ENCODE measurements around the gene MRPS9. TPM values are rescaled to one million over a fixed set of nuclear protein-coding genes. Genes with fewer than 3 reads are reported as not detected.

The MRPS9 gene
- total RNA-seq, 1 experiment from 2014 or later: 49.7 TPM

DNA sequence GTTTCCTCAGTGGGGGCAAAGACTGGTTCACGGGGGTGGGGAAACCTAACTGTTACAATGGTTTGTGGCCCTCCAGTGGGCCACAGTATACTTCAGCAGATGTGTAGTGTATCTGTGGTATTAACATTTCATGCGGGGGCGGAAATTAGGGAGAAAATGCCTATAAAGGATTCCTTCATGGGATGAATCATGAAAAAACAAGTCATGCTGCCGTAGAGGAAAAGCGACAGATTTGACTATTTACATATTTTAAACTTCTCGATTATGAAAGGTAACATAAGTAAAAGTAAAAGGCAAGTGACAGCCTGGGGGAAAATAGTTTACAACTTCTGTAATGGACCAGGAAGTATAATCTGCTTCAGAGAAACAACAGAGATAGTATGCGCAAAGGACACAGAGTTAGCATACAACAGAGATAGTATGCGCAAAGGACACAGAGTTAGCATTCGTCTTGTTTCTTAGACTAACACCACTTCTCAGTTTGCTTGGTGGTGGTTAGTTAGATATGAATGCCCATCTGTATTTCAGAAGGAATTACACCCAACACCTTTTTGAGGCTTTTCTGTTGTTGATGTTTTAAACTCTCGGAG lies 41.1 kb downstream of the MRPS9 start:
- intact Hi-C loops (cut with micrococcal nuclease): no loop called here
- no TSS peak for BruUV-seq (replicated peaks)
- RAD21 ChIA-PET (ENCODE audit: low non-redundant PET in 1 of 2, low total read pairs in 2 of 2, uncharacterized antibody in 2 of 2, unreplicated experiment in 2 of 2): no interaction called here

More for the DNA sequence above, 41.1 kb downstream of the MRPS9 start:
- H3K9me2 ChIP-seq (ENCODE audit: insufficient read depth): no peaks in the 10 kb centered on the region
- no peaks in the 10 kb centered on the region for H3K4me1 ChIP-seq (ENCODE audit: control insufficient read depth in 1 of 2, insufficient read depth in 2 of 2, low read length in 2 of 2)
- no peaks in the 10 kb centered on the region for H3K27me3 ChIP-seq (ENCODE audit: insufficient read depth, low read length)
- H4K20me1 ChIP-seq (ENCODE audit: insufficient read depth): no peaks in the 10 kb centered on the region
- no peak overlapping the region for H2AFZ ChIP-seq (ENCODE audit: low read depth, low read length, poor library complexity, severe bottlenecking)
- H3K79me2 ChIP-seq (ENCODE audit: insufficient read depth, low read length): no peaks in the 10 kb centered on the region
- TF ChIP-seq, protein P1, sequence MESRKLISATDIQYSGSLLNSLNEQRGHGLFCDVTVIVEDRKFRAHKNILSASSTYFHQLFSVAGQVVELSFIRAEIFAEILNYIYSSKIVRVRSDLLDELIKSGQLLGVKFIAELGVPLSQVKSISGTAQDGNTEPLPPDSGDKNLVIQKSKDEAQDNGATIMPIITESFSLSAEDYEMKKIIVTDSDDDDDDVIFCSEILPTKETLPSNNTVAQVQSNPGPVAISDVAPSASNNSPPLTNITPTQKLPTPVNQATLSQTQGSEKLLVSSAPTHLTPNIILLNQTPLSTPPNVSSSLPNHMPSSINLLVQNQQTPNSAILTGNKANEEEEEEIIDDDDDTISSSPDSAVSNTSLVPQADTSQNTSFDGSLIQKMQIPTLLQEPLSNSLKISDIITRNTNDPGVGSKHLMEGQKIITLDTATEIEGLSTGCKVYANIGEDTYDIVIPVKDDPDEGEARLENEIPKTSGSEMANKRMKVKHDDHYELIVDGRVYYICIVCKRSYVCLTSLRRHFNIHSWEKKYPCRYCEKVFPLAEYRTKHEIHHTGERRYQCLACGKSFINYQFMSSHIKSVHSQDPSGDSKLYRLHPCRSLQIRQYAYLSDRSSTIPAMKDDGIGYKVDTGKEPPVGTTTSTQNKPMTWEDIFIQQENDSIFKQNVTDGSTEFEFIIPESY (IDR thresholded peaks at IDR 0.05; ENCODE audit: extremely low read depth, insufficient replicate concordance, low read length): no peak
- TF ChIP-seq RAD21 (IDR thresholded peaks at IDR 0.05; ENCODE audit: low read depth) (no peak), POLR2AphosphoS5 (IDR thresholded peaks at IDR 0.05; ENCODE audit: low read depth, low read length) (no peak), YY1 (IDR thresholded peaks at IDR 0.05; ENCODE audit: extremely low read depth, insufficient replicate concordance, low read depth, low read length) (no peak), SRF (IDR thresholded peaks at IDR 0.05; ENCODE audit: low read depth) (no peak), EZH2phosphoT487 (IDR thresholded peaks at IDR 0.05; ENCODE audit: borderline replicate concordance) (no peak), CBX3 (IDR thresholded peaks at IDR 0.05; ENCODE audit: low read depth) (no peak), ZFX (IDR thresholded peaks at IDR 0.05) (no peak), MAX (IDR thresholded peaks at IDR 0.05) (no peak), SIN3A (IDR thresholded peaks at IDR 0.05; ENCODE audit: low read depth) (no peak), SP1 (IDR thresholded peaks at IDR 0.05; ENCODE audit: low read depth) (no peak), TCF7L2 (IDR thresholded peaks at IDR 0.05; ENCODE audit: borderline replicate concordance, extremely low read depth, insufficient read depth, insufficient read length) (no peak), EZH2 (IDR thresholded peaks at IDR 0.05) (no peak), CEBPB (IDR thresholded peaks at IDR 0.05; ENCODE audit: low read depth) (no peak)
- TF ChIP-seq, protein P2, sequence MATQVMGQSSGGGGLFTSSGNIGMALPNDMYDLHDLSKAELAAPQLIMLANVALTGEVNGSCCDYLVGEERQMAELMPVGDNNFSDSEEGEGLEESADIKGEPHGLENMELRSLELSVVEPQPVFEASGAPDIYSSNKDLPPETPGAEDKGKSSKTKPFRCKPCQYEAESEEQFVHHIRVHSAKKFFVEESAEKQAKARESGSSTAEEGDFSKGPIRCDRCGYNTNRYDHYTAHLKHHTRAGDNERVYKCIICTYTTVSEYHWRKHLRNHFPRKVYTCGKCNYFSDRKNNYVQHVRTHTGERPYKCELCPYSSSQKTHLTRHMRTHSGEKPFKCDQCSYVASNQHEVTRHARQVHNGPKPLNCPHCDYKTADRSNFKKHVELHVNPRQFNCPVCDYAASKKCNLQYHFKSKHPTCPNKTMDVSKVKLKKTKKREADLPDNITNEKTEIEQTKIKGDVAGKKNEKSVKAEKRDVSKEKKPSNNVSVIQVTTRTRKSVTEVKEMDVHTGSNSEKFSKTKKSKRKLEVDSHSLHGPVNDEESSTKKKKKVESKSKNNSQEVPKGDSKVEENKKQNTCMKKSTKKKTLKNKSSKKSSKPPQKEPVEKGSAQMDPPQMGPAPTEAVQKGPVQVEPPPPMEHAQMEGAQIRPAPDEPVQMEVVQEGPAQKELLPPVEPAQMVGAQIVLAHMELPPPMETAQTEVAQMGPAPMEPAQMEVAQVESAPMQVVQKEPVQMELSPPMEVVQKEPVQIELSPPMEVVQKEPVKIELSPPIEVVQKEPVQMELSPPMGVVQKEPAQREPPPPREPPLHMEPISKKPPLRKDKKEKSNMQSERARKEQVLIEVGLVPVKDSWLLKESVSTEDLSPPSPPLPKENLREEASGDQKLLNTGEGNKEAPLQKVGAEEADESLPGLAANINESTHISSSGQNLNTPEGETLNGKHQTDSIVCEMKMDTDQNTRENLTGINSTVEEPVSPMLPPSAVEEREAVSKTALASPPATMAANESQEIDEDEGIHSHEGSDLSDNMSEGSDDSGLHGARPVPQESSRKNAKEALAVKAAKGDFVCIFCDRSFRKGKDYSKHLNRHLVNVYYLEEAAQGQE (IDR thresholded peaks at IDR 0.05; ENCODE audit: low read depth): no peak
- TF ChIP-seq, protein P3, sequence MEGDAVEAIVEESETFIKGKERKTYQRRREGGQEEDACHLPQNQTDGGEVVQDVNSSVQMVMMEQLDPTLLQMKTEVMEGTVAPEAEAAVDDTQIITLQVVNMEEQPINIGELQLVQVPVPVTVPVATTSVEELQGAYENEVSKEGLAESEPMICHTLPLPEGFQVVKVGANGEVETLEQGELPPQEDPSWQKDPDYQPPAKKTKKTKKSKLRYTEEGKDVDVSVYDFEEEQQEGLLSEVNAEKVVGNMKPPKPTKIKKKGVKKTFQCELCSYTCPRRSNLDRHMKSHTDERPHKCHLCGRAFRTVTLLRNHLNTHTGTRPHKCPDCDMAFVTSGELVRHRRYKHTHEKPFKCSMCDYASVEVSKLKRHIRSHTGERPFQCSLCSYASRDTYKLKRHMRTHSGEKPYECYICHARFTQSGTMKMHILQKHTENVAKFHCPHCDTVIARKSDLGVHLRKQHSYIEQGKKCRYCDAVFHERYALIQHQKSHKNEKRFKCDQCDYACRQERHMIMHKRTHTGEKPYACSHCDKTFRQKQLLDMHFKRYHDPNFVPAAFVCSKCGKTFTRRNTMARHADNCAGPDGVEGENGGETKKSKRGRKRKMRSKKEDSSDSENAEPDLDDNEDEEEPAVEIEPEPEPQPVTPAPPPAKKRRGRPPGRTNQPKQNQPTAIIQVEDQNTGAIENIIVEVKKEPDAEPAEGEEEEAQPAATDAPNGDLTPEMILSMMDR (IDR thresholded peaks at IDR 0.05 in 2 of 3, conservative IDR thresholded peaks at IDR 0.05 in 1 of 3; ENCODE audit: borderline replicate concordance in 1 of 3, insufficient read depth in 1 of 3, low read depth in 2 of 3, low read length in 2 of 3): no peak
- DNase-seq (ENCODE audit: low read depth, low spot score) (no peak), ATAC-seq (no peak)
- no peaks in the 10 kb centered on the region for H3K9me3 ChIP-seq (ENCODE audit: control insufficient read depth in 1 of 2, insufficient read depth in 1 of 2, low read depth in 1 of 2, low read length in 2 of 2)
- ChIA-PET POLR2A (no interaction called here), CTCF (no interaction called here)
- H3K4me3 ChIP-seq (replicated peaks in 1 of 2; ENCODE audit: low read depth in 1 of 2, low read length in 2 of 2): no peak overlapping the region
- no peaks in the 10 kb centered on the region; a peak in 1 of 4 replicates for H3K36me3 ChIP-seq (ENCODE audit: control insufficient read depth in 1 of 2, insufficient read depth in 2 of 2, low read length in 2 of 2)
- H3K27ac ChIP-seq (ENCODE audit: low read depth, low read length): no peak overlapping the region
- no peak overlapping the region for H3K9ac ChIP-seq (ENCODE audit: low read length)
- H3K4me2 ChIP-seq (ENCODE audit: low read length): no peak overlapping the region
